Measurements from ENCODE around the gene PHKA2. TPM values are rescaled to one million over a fixed set of nuclear protein-coding genes. Genes with fewer than 3 reads are reported as not detected.

The PHKA2 gene
- total and polyA plus RNA-seq, 10 of the 15 experiments (the other 5 are each of a cell fraction or from before 2014, with no cell fraction given) = 1.4 to 25.6 (median 15.4) TPM

GRCh38 chrX:18891548-18891945, 92.4 kb downstream of the PHKA2 start:
- FAIRE-seq (no peak), DNase-seq (ENCODE audit: low read depth, low spot score) (no peak), ATAC-seq (no peak)
- BruUV-seq (replicated peaks) = no TSS peak
- peaks cover 9% of the 10 kb centered on the region for H3K4me1 ChIP-seq (ENCODE audit: control insufficient read depth, insufficient read depth, low read length)
- H4K20me1 ChIP-seq (ENCODE audit: control insufficient read depth, insufficient read depth) = no peaks in the 10 kb centered on the region
- no peaks in the 10 kb centered on the region for H3K9me3 ChIP-seq (replicated peaks; ENCODE audit: control insufficient read depth, insufficient read depth, low read length)
- ChIA-PET CTCF (no interaction called here), SMC1A (ENCODE audit: uncharacterized antibody, unreplicated experiment) (no interaction called here), RAD21 (ENCODE audit: unreplicated experiment) (no interaction called here), POLR2A (no interaction called here)
- H3K79me2 ChIP-seq (ENCODE audit: control insufficient read depth, insufficient read depth, low read length) = no peaks in the 10 kb centered on the region
- no peaks in the 10 kb centered on the region for H3K36me3 ChIP-seq (ENCODE audit: control insufficient read depth in 2 of 2, insufficient read depth in 2 of 2, low read length in 1 of 2)
- in situ Hi-C loops (cut with MboI) (loop anchor here (10.0 kb wide), 1 partner anchor 497 kb away; no protein-coding TSS in a partner anchor), intact Hi-C loops (cut with micrococcal nuclease; ENCODE audit: unreplicated experiment) (no loop called here)
- TF ChIP-seq POLR2A (IDR thresholded peaks at IDR 0.05; ENCODE audit: low read depth, low read length) = no peak
- no peak for TF ChIP-seq BACH1 (IDR thresholded peaks at IDR 0.05; ENCODE audit: borderline replicate concordance)
- TF ChIP-seq ASH2L (IDR thresholded peaks at IDR 0.05; ENCODE audit: borderline replicate concordance, low read depth) = no peak
- TF ChIP-seq CEBPZ (IDR thresholded peaks at IDR 0.05; ENCODE audit: low read depth, low read length) = no peak
- no peak for TF ChIP-seq ZSCAN29 (IDR thresholded peaks at IDR 0.05)
- no peak for TF ChIP-seq JUNB (IDR thresholded peaks at IDR 0.05)
- no peak for TF ChIP-seq CHD2 (IDR thresholded peaks at IDR 0.05; ENCODE audit: borderline replicate concordance, low read depth, low read length)
- TF ChIP-seq POU2F2 (IDR thresholded peaks at IDR 0.05; ENCODE audit: borderline replicate concordance, low read depth, low read length) = no peak
- no peak for TF ChIP-seq IRF3 (IDR thresholded peaks at IDR 0.05)
- TF ChIP-seq BRCA1 (IDR thresholded peaks at IDR 0.05; ENCODE audit: low read depth, low read length) = no peak
- no peak for TF ChIP-seq KAT2A (conservative IDR thresholded peaks at IDR 0.05; ENCODE audit: control insufficient read depth, low read depth, low read length)
- TF ChIP-seq SIX5 (IDR thresholded peaks at IDR 0.05; ENCODE audit: low read depth, low read length, severe bottlenecking) = no peak
- TF ChIP-seq MYB (IDR thresholded peaks at IDR 0.05; ENCODE audit: borderline replicate concordance, low read depth, low read length) = no peak
- no peak for TF ChIP-seq KDM1A (IDR thresholded peaks at IDR 0.05; ENCODE audit: borderline replicate concordance)
- no peak for TF ChIP-seq ZBTB33 (IDR thresholded peaks at IDR 0.05)
- TF ChIP-seq YBX1 (IDR thresholded peaks at IDR 0.05) = no peak
- no peak for TF ChIP-seq DPF2 (IDR thresholded peaks at IDR 0.05)
- no peak for TF ChIP-seq BMI1 (IDR thresholded peaks at IDR 0.05; ENCODE audit: borderline replicate concordance)
- TF ChIP-seq RFX5 (IDR thresholded peaks at IDR 0.05; ENCODE audit: low read depth, low read length) = no peak
- no peak for TF ChIP-seq ZNF384 (IDR thresholded peaks at IDR 0.05; ENCODE audit: borderline replicate concordance, low read depth, low read length)
- no peaks in the 10 kb centered on the region for H3K27me3 ChIP-seq (replicated peaks in 1 of 2; ENCODE audit: control insufficient read depth in 2 of 2, insufficient read depth in 2 of 2, low read length in 1 of 2)
- no peak overlapping the region for H3K4me3 ChIP-seq
- H2AFZ ChIP-seq (ENCODE audit: control insufficient read depth, low read depth, low read length) = no peak overlapping the region
- H3K27ac ChIP-seq (ENCODE audit: control insufficient read depth, insufficient read depth) = no peak overlapping the region
- WGBS (ENCODE audit: insufficient coverage, insufficient replicate concordance, low lambda C conversion rate, missing lambda C conversion rate) = 65% methylated on average over 9 of the region's 9 CpGs
- H3K4me2 ChIP-seq (ENCODE audit: control insufficient read depth, insufficient read depth) = no peak overlapping the region
- H3K9ac ChIP-seq (ENCODE audit: control insufficient read depth, insufficient read depth, low read length) = no peak overlapping the region

Data from GM12878 (cell line).